Measurements from ENCODE around the gene ZBTB37.
"Not testable (repeated sequence)": the region's sequence is repeated elsewhere in the genome, so short reads cannot be mapped to it uniquely, and the experiment has no call there.

ZBTB37 gene

GRCh38 chr1:173866413-173867115 lies 1.6 kb upstream of the ZBTB37 start:
- DNase-seq = no peak

DNA sequence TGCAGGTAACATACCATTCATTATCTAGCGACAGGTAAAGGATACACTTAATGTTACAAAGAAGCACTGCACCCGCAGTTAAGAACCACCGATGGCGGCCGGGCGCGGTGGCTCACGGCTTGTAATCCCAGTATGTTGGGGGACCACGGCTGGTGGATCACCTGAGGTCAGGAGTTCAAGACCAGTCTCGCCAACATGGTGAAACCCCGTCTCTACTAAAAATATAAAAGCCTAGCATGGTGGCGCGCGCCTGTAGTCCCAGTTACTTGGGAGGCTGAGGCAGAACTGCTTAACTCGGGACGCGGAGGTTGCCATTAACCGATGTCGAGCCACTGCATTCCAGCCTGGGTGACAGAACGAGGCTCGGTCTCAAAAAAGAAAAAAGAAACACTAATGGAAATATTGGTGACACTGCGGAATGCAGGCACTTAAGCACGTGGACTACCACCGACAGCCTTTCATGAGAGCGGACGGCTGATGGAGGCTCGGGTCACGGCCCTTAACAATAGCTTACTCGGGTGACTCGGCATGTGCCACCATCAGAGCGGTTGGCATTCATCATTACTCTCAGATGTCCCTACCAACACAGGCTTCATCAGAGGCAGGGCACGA lies 933 bp upstream of the ZBTB37 start:
- DNase-seq = peak; percentile 56

DNA sequence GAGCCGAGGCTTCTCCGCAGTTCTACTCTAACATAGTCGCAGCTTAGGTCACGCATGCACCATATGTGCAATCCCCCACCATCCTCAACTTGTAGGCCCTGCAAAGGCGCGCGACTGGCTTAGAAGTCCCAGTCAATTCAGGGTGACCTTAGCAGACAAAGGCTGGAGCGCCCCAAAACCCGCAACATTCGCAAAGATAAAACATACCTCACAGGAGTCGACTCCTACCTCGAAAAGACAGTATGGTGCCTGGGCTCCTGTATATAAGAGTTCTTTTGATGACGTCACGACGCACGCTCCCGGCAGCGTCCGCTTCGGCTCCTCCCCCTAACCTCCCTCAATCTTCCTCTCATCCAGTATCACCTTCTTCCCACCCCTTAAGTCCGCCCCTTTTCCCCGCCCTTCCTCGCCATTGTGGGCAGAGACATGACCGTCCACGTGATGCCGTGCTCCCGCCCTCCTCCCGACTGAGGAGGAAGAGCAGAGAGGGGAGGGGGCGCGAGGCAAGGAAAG lies 371 bp upstream of the ZBTB37 start, which contains the start of gene GAS5:
Gene GAS5 (minus strand): TSS at position 237 of the 513 bp plus-strand sequence.
- peak; percentile 100 for DNase-seq

- no peak for DNase-seq
Observed at GRCh38 chr1:173869021-173869359, 810 bp downstream of the ZBTB37 start.

GRCh38 chr1:173870252-173871075 lies 2.3 kb downstream of the ZBTB37 start:
- no peak for DNase-seq

DNA sequence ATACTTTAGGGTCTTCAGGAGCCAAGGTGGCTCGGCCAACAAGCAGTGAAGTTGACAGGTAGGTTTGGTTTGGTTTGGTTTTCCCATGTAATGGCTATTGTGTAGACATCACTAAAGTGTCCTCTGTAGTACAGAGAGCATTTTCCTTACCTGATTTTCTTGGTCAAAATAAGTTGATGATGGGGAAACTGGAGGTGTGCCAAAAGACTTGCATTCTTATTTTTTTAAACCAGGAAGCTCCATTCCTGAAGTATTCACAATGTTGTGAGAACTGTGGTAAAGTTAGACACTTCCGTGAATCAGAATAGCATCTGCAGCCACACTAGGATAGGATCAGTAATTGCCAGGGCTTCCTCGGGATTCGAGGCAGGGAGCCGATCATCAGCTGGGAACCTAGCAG lies 2.9 kb downstream of the ZBTB37 start:
- DNase-seq = no peak

DNA sequence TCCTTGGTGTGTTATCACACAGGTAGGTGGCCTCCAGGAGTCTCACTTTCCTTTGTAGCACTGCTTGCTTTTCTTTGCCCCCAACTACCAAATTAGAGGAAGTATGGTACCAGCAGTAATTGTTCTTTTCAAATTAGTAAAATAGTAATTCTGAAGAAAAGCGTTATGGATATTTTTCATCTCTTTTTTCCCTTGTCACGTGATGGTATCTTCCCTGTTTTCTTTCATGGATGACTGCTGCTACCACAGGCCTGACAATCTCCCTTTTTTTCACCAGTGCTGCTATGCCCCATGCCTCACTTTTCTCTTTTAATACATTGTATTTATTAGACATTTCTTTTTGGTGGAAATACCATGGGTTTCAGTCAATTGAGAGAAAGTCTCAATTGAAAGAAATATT lies 3.3 kb downstream of the ZBTB37 start:
- no peak for DNase-seq

- no peak for DNase-seq
Observed at GRCh38 chr1:173876732-173877131, 8.6 kb downstream of the ZBTB37 start.

DNA sequence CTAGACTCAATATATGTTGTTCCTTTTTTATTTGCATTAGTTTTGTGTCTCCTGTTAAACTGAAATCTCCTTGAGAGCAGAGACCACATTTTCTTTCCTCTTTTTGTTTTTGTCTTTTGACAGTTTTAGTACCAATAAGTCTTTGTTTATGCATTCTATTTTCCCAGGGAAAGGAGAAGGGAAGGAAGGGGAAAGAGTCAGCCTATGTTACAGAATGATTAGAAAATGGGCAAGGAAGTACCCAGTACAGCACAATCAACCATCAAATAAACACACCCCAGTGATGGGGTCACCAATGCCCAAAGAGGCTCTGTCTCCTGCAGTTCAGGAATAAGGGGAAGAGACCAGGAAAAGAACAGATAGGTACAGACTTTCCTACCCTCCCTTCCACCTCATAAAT lies 10.1 kb downstream of the ZBTB37 start:
- DNase-seq = no peak

GRCh38 chr1:173881117-173881516 lies 12.9 kb downstream of the ZBTB37 start:
- DNase-seq = not testable (repeated sequence)

- no peak for DNase-seq
Observed at GRCh38 chr1:173884701-173885100, 16.5 kb downstream of the ZBTB37 start.

GRCh38 chr1:173886746-173887611 lies 18.8 kb downstream of the ZBTB37 start:
- no peak for DNase-seq

DNA sequence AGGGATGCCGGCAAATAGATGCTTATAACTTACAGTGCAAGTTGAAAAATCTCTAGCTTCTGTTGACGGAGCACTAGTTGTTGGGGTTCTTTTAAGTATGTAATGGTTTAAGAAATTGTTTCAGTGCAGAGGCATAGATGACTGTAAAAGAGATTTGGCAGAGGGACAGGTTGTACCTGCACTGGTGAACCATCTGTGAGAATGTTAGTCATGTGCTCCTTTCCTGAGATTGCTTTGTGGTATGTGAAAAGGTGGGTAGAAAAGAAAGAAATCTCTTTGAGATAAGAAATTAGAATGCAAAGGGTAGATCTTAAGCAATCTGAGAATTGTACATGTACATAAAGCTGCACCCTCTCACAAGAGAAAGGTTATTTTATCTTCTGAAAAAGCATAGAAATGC lies 19.4 kb downstream of the ZBTB37 start:
- DNase-seq = no peak

- DNase-seq = no peak
Observed at GRCh38 chr1:173888749-173889148, 20.6 kb downstream of the ZBTB37 start.

DNA sequence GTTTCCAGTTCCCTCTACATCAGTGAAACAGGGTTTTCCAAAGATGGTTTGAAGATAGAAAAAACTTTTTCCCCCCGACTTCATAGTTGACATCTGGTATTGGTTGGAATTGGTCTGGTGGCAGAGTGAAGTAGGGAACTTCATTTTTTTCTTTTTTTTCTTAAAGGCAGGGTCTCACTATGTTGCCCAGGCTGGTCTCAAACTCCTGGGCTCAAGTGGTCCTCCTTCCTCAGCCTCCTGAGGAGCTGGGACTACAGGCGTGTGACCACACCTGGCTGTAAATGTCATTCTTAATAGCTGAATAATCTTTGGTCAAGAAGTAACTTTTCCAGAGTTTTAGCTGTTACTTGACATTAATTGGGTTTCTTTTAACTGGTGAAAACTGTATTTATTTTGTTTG lies 21.7 kb downstream of the ZBTB37 start:
- DNase-seq = no peak

- no peak for DNase-seq
Observed at GRCh38 chr1:173893611-173894010, 25.4 kb downstream of the ZBTB37 start.

- no peak for DNase-seq
Observed at GRCh38 chr1:173894189-173894588, 26.0 kb downstream of the ZBTB37 start.

DNA sequence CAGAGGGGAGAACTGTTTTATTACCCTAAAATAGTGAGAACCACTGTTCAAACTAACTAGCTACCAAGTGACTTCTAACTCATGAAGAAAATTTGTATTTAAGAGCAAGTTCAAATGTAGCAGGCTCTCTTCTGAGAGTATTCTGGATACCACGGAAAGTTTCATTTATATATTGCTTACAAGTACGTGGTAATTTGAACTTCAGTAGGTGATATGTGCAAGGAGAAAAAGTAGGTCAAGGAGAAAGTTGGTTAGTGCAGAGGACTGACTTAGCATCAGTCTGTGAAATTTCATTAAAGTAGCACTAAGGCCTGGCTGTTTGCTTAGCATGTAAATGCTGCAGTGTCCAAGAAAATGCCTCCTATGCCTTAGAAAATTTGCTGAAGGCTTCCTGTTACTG lies 32.2 kb downstream of the ZBTB37 start:
- DNase-seq = no peak

DNA sequence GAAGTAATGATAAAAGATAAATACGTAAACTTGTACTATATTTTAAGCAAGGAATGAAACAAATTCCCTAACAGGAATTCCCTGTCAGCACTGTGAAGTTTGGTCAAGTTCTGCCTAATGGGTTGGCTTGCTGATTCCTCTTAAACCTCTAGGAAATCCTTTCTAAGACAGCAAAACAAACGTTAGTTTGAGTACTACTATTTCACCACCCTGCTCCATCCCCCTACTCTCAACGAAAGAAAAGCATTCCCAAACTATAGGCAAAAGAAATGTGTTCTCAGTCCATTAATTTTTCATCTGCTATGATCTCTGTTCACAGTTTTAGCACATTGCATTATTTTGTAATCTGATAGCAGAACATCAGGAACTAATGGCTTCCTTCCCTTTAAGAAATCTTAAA lies 32.8 kb downstream of the ZBTB37 start:
- no peak for DNase-seq

GRCh38 chr1:173903827-173904531 lies 35.8 kb downstream of the ZBTB37 start:
- no peak for DNase-seq

DNA sequence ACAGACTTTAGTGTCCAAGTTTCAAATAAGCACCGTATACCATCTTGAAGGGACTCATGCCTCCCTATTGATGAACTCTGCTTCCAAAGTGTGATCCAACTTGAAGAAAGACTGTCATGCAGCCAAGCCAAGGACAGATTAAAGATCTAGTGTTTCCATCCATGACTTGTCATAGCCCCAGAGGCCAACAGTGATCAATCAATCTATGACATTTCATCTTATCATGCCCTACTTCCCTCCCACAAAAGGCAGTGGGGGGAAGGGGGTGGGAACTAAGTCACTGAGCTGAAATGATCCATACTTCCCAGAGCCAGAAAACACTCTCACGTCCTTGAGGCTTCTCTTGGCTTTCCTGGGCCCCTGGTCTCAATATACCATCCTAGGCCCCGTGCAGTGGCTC lies 44.9 kb downstream of the ZBTB37 start:
- no peak for DNase-seq

DNA sequence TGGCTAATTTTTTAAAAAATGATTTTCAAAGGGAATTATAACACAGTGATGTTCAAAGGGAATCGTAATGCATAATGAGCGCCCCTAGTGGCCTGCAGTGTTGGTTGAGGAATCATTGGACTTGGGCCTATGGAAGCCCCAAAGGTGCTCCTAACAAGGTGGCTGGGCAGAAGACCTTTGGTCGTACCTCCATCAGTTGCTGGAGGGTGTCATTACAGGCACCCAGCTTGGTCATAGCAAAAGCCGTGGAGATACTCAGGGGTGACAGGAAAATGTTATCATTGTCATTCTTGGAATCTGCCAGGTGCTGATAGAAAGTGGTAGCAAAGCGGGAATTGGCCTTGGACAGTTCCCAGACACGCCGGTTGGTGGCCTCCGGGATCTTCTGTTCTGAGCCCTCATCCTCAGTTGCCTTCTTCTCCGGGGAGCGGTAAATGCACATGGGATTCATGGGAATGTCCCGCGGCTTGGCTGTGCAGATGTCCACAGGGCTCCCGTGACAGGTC lies 46.2 kb downstream of the ZBTB37 start:
- DNase-seq = no peak
